Islet of Langerhans (tissue), 1 donor: ENCODE results near the gene LRP8.

Experiments used
- FAIRE-seq: peaks from one replicate; lab custom pipeline; 2011; peaks lifted over from hg19 to GRCh38; lab: Jason Lieb, UNC

The LRP8 gene

DNA sequence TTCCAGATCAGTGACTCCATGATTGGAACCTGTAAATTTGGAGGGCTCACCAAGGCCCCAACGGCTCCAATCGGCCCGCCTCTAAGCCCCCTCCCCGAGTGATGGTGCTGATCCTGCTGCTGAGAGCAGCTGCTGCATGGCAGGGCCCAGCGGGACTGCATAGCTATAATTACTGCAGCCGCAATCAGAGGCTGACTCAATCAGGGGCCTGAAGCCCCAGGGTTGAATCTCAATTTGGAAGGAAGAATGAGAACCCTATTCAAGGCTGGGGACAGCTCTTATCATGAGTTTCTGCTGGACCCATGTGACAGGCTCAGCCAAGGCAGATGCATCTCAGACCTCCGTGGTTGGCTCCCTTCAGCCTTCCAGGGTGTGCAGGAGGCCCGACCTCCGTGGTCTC is 46.7 kb downstream of the LRP8 start:
- FAIRE-seq = no peak

DNA sequence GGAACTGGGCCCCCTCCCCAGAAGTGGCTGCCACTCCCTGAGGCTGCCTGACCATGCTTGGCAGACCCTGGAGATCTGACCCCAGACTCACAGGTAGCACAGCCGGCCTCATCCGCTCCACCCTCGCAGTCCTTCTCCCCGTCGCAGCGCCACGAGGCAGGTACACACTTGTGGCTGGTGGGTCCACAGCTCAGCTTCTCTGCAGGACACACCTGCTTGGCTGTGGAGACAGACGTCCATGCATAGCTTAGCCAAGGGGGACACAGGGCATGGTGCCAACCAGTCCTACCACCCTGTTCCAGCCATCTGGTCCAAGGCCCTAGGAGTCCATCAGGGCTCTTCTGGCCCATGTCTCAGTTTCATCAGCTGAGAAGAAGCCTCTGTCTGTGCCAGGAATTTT is 47.4 kb downstream of the LRP8 start:
- FAIRE-seq = no peak

DNA sequence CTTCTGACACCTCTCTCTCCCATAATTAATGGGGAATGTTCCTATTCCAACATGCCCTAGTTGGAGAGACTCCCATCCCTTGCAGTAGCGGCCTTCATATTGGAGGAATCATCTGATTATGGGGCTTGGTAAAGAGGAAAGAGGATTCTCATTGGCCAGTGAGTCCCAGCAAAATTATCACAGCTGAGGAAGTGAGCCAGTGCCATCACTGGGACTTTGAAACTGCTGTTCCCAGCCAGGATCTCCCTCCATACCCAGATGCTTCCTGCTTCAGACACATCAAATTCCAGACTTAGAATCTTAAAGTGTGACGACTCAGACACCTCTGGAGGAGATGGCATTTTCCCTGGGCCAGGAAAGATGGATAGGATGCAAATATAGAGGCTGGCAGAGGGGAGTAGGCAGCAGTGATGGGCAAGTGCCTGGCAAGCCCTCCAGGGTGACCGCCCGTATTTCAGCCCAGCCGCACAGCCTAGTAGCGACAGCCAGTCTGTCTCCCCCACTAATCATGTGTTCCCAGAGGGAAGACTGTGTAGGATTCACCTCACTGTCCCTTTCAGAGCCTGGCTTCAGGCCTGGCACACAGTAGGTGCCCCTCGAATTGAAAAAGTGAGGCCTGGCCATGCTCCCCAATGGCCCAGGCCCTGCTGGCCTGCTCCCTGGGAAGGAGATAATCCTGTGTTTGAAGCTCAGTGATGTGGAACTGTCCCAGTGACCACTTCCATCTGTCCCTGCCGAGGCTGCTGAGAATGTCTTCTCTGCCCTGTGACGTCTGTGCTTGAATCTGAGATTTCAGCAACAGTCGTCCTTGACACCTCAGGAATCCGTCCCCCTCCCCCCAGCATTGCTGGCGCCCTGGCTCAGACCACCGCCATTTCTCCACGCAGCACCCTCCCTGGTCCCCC is 48.3 kb downstream of the LRP8 start:
- no peak for FAIRE-seq

- FAIRE-seq = no peak
These were observed 49.6 kb downstream of the LRP8 start for GRCh38 chr1:53278298-53278725.

GRCh38 chr1:53277326-53277725 is 50.5 kb downstream of the LRP8 start:
- FAIRE-seq = no peak

GRCh38 chr1:53276902-53277281 is 51.0 kb downstream of the LRP8 start:
- no peak for FAIRE-seq

GRCh38 chr1:53276153-53276901 is 51.5 kb downstream of the LRP8 start:
- FAIRE-seq = no peak

- FAIRE-seq = no peak
These were observed 52.3 kb downstream of the LRP8 start for GRCh38 chr1:53275566-53275965.

DNA sequence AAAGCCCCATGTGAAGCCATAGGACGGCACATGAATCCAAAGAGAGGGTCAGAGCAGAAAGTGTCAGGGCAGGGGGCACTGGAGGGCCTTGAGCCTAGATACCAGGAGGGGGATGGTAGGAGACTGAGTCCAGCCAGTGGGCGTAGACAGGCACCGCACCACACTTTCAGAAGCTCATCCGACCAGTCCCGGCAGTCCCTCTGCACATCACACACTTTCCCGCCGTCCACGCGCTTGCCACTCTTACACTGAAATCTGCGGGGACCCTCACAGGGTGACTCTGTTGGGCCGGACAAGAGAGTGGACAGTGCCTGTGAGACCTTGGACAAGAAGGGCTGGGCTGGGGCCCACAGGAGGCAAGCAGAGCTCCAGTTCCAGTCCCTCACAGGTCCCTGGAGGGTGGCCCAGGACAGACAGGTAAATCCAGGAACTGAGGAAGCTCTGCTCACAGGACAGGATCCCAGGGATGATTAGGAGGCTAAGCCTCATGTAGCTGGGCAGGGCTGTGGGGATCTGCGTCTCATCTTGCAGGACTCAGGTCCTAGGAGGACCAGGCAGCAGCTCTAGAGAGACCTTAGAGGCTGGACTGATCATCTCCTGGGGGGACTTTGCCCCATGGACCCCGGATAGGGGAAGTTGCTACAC is 53.2 kb downstream of the LRP8 start:
- no peak for FAIRE-seq

GRCh38 chr1:53274026-53274425 is 53.8 kb downstream of the LRP8 start:
- FAIRE-seq = no peak

DNA sequence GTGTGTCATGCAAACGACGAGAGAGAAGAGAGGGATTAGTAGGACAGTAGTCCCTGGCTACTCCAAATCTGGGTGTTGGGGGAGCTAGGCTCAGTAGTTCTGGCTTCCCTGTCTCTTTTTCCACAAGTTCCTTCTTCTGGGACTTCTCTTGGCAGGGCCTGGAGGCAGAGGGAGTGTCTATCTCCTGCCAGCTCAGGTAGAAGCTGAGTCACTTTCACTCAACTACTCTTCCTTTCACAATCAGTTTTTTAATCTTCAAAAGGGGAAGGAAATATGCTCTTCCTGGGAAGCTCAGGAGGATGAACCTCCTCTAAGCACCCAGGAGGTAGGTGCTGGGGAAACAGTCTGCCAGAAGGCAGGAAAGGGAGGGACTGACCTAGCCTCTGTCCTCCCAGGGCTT is 54.3 kb downstream of the LRP8 start:
- FAIRE-seq = no peak

DNA sequence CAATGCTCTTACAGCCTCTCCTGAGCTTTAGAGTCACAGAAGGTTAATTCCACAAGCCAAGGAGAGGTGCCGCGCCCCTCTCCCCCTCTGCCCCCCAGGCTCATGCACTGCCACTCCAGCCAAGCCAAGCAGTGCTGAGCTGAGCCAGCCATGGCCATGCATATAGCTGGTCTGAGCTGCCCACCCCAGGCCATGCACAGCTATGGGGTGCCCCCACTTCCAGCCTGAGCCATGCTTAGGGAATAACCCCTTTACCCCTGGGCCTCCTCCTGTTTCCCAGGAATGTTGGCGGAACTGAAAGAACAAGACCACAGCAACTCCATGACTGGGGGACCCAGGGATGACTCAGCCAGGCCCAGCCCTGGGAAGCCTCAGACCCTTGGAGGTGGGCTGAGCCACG is 55.5 kb downstream of the LRP8 start:
- FAIRE-seq = no peak

DNA sequence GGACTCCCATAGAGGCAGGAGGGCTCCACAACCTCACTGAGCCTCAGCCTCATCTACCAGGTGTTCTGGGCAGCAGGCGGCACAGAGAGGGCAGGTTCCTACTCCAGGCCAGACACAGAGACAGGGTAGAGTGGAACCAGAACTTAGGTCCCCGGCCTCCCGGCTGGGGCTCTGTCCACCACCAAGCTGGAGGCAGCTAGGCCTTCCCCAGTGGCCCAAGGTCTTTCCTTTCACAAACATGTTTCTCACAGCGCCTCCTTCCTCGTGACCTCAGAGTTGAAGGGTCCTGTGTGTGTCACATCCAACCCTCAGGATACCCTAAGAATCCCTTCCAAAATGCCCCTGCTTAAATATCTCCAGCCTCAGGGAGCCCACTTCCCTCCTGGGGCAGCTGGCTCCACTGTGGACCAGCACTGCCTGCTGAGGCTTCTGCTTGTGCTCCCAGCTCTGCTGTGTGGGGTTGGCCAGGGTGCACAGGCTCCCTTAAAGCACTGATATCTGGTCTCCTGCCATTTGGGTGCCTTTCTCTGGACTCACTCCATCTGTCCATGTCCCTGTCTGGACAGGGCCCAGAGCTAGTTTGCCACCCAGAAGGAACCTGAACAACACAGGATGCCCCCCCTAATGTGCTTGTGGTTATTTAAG is 56.3 kb downstream of the LRP8 start:
- FAIRE-seq = no peak

GRCh38 chr1:53270873-53271272 is 57.0 kb downstream of the LRP8 start:
- FAIRE-seq = no peak

DNA sequence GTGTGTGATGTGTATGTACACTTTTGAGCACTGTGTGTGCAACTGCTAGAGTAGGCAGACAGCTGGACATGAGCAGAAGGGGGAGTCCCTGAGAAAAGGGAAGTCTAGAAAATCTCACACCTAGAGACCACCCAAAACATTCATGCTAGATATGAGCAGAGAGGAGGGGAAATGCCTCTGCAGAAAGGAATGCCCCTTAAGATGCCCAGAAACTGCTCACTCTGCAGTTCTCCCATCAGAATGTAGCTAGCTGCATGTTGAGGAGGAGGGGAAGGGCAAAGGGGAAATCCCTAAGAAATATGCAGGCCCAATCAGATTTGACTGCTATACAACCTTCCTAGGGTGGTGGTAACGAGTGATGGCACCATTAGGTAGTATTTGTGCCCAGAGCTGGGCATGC is 57.8 kb downstream of the LRP8 start:
- FAIRE-seq = no peak

DNA sequence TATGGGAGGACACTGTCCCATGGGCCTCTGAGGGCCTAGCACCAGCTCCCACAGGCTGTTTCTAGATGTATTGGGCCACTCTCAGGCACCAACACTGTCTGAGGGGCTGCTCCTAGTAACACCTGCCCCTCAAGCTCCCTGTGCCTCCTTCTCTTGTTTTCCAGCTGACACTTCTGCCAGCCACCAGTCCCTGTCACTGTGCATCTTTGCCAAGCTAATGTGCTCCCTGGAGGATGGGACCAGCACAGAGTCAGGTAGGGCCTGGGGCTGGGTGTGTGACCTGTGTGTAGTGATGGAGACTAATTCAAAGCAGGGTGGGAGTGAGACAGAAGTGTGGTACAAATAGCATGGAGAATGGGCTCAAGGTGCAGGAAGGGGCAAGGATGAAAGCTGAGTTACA is 60.1 kb downstream of the LRP8 start:
- FAIRE-seq = no peak

DNA sequence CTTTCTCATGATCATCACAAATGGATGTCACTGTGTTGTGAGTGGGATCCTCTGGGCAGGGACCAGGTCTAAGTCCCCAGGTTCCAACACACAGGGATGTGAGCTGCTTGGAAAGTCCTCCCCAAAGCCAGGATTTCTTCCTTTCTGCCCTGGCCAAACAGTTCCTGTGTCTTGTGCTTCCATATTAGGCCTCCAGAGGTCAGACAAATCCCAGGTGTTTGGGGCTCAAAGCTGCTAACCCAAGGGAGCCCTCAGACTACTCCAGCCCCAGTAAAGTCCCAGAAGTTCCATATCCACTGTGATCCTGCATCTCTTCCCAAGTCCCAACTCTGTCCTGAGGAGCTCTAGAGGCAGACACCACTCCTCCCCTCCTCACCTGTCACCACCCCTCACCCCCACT is 61.8 kb downstream of the LRP8 start:
- FAIRE-seq = no peak

DNA sequence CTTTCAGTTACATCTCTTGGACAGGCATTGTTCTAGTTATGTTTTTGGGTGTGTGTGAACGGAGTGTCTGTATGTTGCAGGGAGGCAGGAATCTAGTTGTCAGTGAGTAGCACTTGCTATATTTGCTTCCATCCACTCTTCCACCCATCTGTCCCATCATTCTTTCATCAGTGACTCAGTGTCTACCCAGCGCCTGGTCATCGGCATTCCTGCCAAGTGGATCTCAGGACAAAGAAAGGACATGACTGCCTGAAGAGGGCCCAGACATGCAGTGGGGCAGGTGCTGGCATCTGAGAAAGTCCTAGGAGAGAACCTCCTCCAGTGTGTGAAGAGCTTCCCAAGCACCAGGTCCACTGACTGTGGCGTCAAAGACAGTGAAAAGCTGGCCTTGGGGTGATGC is 62.3 kb downstream of the LRP8 start:
- no peak for FAIRE-seq

- FAIRE-seq = no peak
These were observed 63.8 kb downstream of the LRP8 start for GRCh38 chr1:53264048-53264447.

DNA sequence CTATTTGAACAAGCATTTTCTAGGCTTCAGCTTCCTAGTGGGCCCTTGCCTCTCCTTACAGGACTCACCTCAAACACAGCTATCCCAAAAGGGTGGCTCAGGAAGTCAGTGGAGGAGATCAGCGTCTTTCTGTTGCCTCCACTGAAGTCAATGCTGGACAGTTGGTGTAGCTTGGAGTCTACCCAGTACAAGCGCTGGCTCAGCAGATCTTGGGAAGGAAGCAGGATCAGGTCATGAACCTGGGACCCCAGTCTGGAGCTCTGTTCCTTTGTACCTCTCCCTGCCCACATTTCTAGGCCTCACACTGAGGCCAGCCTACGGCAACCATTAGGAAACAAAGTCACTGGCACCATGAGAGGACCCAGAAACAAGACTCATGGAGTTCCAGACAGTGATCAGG is 65.9 kb downstream of the LRP8 start:
- no peak for FAIRE-seq

DNA sequence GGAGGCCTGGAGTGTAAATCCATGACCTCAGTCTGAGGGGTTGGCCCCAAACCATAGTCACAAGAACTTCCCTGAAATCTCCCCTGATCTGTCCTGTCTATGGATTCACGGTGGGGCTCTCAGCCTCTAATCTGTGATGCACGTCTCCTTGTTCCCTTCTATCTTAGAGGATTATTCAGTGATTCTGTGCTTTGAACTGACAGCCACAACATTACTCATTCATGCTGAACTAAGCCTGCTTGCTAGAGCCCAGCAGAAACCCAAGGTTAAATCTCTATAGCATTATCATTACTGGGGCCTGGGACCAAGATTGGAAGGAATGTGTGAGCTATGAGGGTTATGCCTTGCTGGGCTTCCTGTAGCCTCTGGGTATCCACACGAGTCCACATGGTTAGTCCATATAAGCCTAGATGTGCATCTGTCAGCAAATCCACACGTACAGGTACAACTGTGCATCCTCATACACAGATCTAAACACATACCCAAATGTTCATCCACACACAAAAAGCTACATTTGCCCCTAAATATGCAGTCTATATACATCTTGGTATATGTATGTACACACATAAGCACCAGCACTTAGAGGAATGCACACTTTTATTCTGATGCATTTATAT is 67.1 kb downstream of the LRP8 start:
- FAIRE-seq = no peak

DNA sequence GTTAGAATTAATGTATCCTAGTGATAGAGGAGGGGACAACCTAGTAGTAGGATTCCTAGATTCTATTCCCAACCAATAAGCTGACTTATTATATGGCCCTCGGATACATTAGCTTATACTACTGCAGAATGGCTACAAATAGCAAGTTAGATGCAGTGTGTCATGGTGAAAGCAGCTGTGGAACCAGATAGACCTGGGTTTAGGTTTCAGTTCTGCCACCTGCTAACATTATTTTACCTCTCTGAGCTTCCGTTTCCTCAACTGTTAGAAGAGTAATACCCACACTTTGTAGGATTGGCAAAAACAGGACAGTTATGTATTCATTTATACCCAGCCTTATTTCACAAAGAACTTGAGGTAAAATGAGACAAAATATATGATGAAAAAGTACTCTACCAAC is 67.9 kb downstream of the LRP8 start:
- FAIRE-seq = no peak
